22Rv1 (cell line): Measurements from ENCODE around the gene NCOA1.
"Not testable (repeated sequence)": the region's sequence is repeated elsewhere in the genome, so short reads cannot be mapped to it uniquely, and the experiment has no call there.

ENCODE experiments used
- H3K27ac ChIP-seq: fragments of 450-650 bp; 2 replicates; pipeline ENCODE4 v1.5.1; 2017
- CTCF ChIP-seq: fragments of 450-650 bp; IDR thresholded peaks from 2 replicates; pipeline ENCODE4 v1.5.1; 2017; ENCODE audit warnings: mild to moderate bottlenecking
- ZFX ChIP-seq: fragments of 450-650 bp; IDR thresholded peaks from 2 replicates; pipeline ENCODE4 v1.6.1; 2017; ENCODE audit warnings: antibody characterized with exemption, borderline replicate concordance

Gene NCOA1

GRCh38 chr2:24478243-24478642 lies 12.8 kb upstream of the NCOA1 start:
- TF ChIP-seq ZFX (no peak), CTCF (no peak)
- no peak overlapping the region for H3K27ac ChIP-seq

DNA sequence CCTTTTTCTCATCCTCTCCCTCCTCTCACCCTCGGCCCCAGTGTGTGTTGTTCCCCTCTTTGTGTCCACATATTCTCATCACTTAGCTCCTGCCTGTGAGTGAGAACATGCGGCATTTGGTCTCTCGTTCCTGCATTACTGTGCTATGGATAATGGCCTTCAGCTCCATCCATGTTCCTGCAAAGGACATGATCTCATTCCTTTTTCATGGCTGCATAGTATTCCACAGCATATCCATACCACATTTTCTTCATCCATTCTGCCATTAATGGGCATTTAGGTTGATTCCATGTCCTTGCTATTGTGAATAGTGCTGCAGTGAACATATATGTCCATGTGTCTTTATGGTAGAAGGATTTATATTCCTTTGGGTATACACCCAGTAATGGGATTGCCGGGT lies 10.8 kb upstream of the NCOA1 start:
- H3K27ac ChIP-seq, result no peak overlapping the region
- TF ChIP-seq ZFX, result no peak
- no peak for TF ChIP-seq CTCF

- no peak overlapping the region for H3K27ac ChIP-seq
- TF ChIP-seq ZFX, result no peak
- no peak for TF ChIP-seq CTCF
Observed at GRCh38 chr2:24482251-24482971, 8.6 kb upstream of the NCOA1 start.

- TF ChIP-seq CTCF, result no peak
- no peak for TF ChIP-seq ZFX
- H3K27ac ChIP-seq, result no peak overlapping the region
Observed at GRCh38 chr2:24482972-24483300, 8.1 kb upstream of the NCOA1 start.

- not testable (repeated sequence) for H3K27ac ChIP-seq
Observed at GRCh38 chr2:24484677-24485076, 6.4 kb upstream of the NCOA1 start.

DNA sequence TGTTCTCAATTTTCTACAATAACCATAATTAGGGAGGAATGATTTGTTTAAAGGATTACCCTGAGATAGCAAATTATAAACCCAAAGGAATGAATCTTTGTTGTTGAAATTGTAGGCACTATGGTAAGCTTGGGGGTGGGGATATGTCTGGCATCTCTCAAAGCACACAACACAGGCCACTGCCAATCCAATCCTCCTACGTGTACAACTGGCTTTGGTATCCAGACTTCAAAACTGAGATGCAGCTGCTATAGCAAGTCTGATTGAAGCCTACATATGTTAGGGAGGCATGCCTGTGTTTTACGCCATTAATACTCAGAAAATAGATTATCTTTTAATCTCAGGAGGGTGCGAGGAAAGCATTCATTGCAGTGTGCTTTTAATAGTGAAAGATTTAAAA lies 5.9 kb upstream of the NCOA1 start:
- TF ChIP-seq ZFX (no peak), CTCF (no peak)

DNA sequence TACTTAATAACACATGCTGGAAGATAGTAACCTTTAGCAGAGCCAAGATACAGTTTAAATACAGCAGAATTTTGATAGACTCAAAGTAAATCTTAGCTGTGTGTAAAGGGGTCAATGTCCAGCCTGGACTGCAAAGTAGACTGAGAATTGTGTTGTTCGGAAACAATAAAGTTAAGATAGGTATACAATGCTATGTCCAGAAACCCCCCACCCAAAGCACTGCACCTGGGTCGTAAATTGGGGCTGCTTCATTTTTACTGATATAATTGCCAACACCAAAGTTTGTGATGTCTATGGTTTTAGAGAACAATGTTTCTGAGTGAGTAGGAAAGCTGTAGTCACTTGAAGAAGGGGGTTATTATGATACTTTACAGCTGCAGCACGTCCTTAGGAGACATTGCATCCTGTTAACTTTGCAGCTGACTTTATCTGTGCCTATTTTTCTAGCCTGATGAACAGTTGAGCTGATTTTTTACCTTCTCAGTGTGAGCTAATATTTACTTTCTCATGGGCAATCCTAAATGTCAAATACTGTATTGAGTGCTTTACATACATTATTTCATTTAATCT lies 4.3 kb upstream of the NCOA1 start:
- no peak overlapping the region for H3K27ac ChIP-seq
- no peak for TF ChIP-seq CTCF
- TF ChIP-seq ZFX, result no peak

More for the DNA sequence above, 5.9 kb upstream of the NCOA1 start:
- H3K27ac ChIP-seq, result no peak overlapping the region
